GM23338 (cell line): Measurements from ENCODE around the gene SPDYE3.
"Not testable (repeated sequence)": the region's sequence is repeated elsewhere in the genome, so short reads cannot be mapped to it uniquely, and the experiment has no call there.

Experiments used
- EZH2 ChIP-seq: fragments of 200-600 bp; sonication (generic); IDR thresholded peaks from one replicate; pipeline ENCODE4 v1.8.0; 2017; ENCODE audit warnings: antibody characterized with exemption, mild to moderate bottlenecking, low read depth; ENCODE audit not compliant: unreplicated experiment
- EZH2phosphoT487 ChIP-seq: fragments of 200-600 bp; sonication (generic); IDR thresholded peaks from one replicate; pipeline ENCODE4 v1.8.1; 2018; ENCODE audit warnings: antibody characterized with exemption; ENCODE audit not compliant: unreplicated experiment
- NANOG ChIP-seq: IDR thresholded peaks from 2 replicates; pipeline ENCODE4 v1.6.1; 2016; ENCODE audit warnings: antibody characterized with exemption, borderline replicate concordance
- POLR2AphosphoS5 ChIP-seq: IDR thresholded peaks from 2 replicates; pipeline ENCODE4 v1.6.1; 2016; ENCODE audit warnings: antibody characterized with exemption, low read depth
- STAT1 ChIP-seq: IDR thresholded peaks from one replicate; pipeline ENCODE4 v1.6.1; 2016; ENCODE audit warnings: antibody characterized with exemption; ENCODE audit not compliant: unreplicated experiment
- ZNF331 ChIP-seq: fragments of 250-450 bp; sonication (Bioruptor Pico); IDR thresholded peaks from 2 replicates; pipeline ENCODE4 v1.5.0; 2020; ENCODE audit warnings: low read depth, mild to moderate bottlenecking, moderate library complexity
- TF ChIP-seq, protein P1 (sequence below), 2 experiments: fragments of 200-600 bp in 1 of 2; sonication (generic) in 1 of 2; conservative IDR thresholded peaks; 2 replicates each; pipeline versions ENCODE4 v1.5.1 to v1.6.1; 2016 to 2017; ENCODE audit warnings: antibody characterized with exemption in 2 of 2, low read depth in 2 of 2, mild to moderate bottlenecking in 2 of 2, moderate library complexity in 1 of 2
- TF ChIP-seq, protein P2 (sequence below): IDR thresholded peaks from one replicate; pipeline ENCODE4 v1.6.1; 2018; ENCODE audit warnings: antibody characterized with exemption; ENCODE audit not compliant: unreplicated experiment
- TF ChIP-seq, protein P3 (sequence below): IDR thresholded peaks from 2 replicates; pipeline ENCODE4 v1.6.1; 2016; ENCODE audit warnings: antibody characterized with exemption

DNA sequence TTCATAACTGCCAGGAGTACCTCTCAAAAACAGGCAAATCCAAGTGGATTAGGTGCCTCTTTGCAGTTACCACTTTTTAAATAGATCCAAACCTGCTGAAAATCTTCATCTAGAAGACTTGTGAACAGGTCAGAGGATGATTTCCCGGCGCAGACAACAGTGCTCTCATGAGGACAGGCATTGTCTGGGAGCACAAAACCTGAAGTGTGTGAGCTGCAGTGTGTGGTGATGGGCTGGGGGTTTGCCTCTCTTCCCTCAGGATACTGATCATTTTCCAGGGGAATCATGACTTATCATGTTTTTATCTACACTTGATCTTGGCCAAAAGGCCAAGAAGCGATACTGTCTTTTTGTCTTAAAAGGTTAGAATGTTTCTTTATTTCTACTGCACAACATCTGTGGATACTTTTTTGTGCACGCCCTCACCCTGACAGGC is 36.6 kb downstream of the SPDYE3 start:
- TF ChIP-seq, protein P1, sequence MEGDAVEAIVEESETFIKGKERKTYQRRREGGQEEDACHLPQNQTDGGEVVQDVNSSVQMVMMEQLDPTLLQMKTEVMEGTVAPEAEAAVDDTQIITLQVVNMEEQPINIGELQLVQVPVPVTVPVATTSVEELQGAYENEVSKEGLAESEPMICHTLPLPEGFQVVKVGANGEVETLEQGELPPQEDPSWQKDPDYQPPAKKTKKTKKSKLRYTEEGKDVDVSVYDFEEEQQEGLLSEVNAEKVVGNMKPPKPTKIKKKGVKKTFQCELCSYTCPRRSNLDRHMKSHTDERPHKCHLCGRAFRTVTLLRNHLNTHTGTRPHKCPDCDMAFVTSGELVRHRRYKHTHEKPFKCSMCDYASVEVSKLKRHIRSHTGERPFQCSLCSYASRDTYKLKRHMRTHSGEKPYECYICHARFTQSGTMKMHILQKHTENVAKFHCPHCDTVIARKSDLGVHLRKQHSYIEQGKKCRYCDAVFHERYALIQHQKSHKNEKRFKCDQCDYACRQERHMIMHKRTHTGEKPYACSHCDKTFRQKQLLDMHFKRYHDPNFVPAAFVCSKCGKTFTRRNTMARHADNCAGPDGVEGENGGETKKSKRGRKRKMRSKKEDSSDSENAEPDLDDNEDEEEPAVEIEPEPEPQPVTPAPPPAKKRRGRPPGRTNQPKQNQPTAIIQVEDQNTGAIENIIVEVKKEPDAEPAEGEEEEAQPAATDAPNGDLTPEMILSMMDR (conservative IDR thresholded peaks at IDR 0.05; ENCODE audit: low read depth in 2 of 2): not testable (repeated sequence)
- TF ChIP-seq POLR2AphosphoS5; EZH2; STAT1; EZH2phosphoT487; ZNF331 (CRISPR knock-in tag); NANOG: not testable (repeated sequence)
- TF ChIP-seq, protein P2, sequence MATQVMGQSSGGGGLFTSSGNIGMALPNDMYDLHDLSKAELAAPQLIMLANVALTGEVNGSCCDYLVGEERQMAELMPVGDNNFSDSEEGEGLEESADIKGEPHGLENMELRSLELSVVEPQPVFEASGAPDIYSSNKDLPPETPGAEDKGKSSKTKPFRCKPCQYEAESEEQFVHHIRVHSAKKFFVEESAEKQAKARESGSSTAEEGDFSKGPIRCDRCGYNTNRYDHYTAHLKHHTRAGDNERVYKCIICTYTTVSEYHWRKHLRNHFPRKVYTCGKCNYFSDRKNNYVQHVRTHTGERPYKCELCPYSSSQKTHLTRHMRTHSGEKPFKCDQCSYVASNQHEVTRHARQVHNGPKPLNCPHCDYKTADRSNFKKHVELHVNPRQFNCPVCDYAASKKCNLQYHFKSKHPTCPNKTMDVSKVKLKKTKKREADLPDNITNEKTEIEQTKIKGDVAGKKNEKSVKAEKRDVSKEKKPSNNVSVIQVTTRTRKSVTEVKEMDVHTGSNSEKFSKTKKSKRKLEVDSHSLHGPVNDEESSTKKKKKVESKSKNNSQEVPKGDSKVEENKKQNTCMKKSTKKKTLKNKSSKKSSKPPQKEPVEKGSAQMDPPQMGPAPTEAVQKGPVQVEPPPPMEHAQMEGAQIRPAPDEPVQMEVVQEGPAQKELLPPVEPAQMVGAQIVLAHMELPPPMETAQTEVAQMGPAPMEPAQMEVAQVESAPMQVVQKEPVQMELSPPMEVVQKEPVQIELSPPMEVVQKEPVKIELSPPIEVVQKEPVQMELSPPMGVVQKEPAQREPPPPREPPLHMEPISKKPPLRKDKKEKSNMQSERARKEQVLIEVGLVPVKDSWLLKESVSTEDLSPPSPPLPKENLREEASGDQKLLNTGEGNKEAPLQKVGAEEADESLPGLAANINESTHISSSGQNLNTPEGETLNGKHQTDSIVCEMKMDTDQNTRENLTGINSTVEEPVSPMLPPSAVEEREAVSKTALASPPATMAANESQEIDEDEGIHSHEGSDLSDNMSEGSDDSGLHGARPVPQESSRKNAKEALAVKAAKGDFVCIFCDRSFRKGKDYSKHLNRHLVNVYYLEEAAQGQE: not testable (repeated sequence)
- TF ChIP-seq, protein P3, sequence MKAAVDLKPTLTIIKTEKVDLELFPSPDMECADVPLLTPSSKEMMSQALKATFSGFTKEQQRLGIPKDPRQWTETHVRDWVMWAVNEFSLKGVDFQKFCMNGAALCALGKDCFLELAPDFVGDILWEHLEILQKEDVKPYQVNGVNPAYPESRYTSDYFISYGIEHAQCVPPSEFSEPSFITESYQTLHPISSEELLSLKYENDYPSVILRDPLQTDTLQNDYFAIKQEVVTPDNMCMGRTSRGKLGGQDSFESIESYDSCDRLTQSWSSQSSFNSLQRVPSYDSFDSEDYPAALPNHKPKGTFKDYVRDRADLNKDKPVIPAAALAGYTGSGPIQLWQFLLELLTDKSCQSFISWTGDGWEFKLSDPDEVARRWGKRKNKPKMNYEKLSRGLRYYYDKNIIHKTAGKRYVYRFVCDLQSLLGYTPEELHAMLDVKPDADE: not testable (repeated sequence)
